22Rv1 (cell line): ENCODE results near the gene EFNA2.

Source experiments
- CTCF ChIP-seq: fragments of 450-650 bp; IDR thresholded peaks from 2 replicates; pipeline ENCODE4 v1.5.1; 2017; ENCODE audit warnings: mild to moderate bottlenecking
- ZFX ChIP-seq: fragments of 450-650 bp; IDR thresholded peaks from 2 replicates; pipeline ENCODE4 v1.6.1; 2017; ENCODE audit warnings: antibody characterized with exemption, borderline replicate concordance

DNA sequence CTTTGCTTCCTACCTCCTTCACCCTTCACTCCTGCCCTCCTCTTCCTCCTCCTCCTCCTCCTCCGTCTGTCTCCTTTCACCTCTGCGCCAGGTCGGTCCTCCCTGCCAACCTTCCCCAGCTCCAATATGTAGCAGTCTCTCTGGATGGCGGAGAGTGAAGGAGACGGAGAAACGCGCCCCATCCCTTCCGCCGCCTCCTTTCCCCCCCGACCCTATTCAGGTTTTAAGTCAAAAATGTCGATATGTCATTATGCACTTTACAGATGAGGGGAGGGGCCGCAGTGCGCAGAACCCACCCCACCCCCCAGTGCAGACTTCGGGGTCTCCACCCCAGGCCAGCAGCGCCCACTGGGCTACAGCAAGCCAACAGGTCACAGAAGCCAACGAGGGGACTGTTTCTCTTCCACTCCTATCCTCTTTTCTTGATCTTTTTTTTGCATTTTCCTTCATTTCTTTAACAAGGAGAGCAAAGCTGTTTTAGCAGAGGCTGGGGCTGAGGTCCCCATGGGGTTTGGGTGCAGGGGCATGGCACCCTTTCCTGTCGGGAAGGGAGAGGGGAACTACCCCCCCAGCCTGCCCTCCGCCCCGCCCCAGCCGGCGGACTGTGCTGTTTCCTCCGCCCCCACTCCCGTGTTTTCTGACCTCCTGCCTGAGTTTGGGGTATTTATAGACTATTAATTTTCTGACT is 28.1 kb upstream of the EFNA2 start:
- TF ChIP-seq CTCF, result no peak
- no peak for TF ChIP-seq ZFX
